ENCODE data around the gene SFT2D1.
A peak's percentile ranks its signal among the peaks of the same experiment; 100 is the strongest.

The SFT2D1 gene

GRCh38 chr6:166305562-166306117 is 36.7 kb downstream of the SFT2D1 start:
- no peak for DNase-seq

GRCh38 chr6:166304106-166304505 is 38.2 kb downstream of the SFT2D1 start:
- no peak for DNase-seq

- DNase-seq = no peak
Observed at GRCh38 chr6:166301611-166302529, 40.5 kb downstream of the SFT2D1 start.

- no peak for DNase-seq
Observed at GRCh38 chr6:166300357-166300987, 41.9 kb downstream of the SFT2D1 start.

GRCh38 chr6:166297606-166298005 is 44.7 kb downstream of the SFT2D1 start:
- no peak for DNase-seq

GRCh38 chr6:166296035-166296883 is 46.1 kb downstream of the SFT2D1 start:
- DNase-seq = no peak

GRCh38 chr6:166293731-166294584 is 48.4 kb downstream of the SFT2D1 start:
- no peak for DNase-seq

GRCh38 chr6:166289207-166290060 is 52.9 kb downstream of the SFT2D1 start:
- no peak for DNase-seq

- DNase-seq = peak; percentile 42
Observed at GRCh38 chr6:166286839-166287271, 55.5 kb downstream of the SFT2D1 start.

- DNase-seq = no peak
Observed at GRCh38 chr6:166285233-166285632, 57.1 kb downstream of the SFT2D1 start.

- DNase-seq = no peak
Observed at GRCh38 chr6:166284640-166285039, 57.7 kb downstream of the SFT2D1 start.

GRCh38 chr6:166282394-166283032 is 59.8 kb downstream of the SFT2D1 start:
- no peak for DNase-seq

GRCh38 chr6:166281104-166281503 is 61.2 kb downstream of the SFT2D1 start:
- DNase-seq = no peak

GRCh38 chr6:166279393-166279679 is 63.0 kb downstream of the SFT2D1 start:
- no peak for DNase-seq

GRCh38 chr6:166278579-166279392 is 63.6 kb downstream of the SFT2D1 start:
- no peak for DNase-seq

- DNase-seq = no peak
Observed at GRCh38 chr6:166277892-166278578, 64.3 kb downstream of the SFT2D1 start.

GRCh38 chr6:166277018-166277417 is 65.3 kb downstream of the SFT2D1 start:
- DNase-seq = no peak

- DNase-seq = no peak
Observed at GRCh38 chr6:166275714-166276166, 66.6 kb downstream of the SFT2D1 start.

All from NCI-H2029 (cell line).